VCaP (cell line): Measurements from ENCODE around the gene CR1.

Experiments
- H3K27ac ChIP-seq: fragments of 450-650 bp; 2 replicates; pipeline ENCODE4 v1.5.1; 2017
- TF ChIP-seq, protein P1 (sequence below): fragments of 450-650 bp; conservative IDR thresholded peaks from 2 replicates; pipeline ENCODE4 v1.5.1; 2017; ENCODE audit warnings: mild to moderate bottlenecking, moderate library complexity

CR1 gene

DNA sequence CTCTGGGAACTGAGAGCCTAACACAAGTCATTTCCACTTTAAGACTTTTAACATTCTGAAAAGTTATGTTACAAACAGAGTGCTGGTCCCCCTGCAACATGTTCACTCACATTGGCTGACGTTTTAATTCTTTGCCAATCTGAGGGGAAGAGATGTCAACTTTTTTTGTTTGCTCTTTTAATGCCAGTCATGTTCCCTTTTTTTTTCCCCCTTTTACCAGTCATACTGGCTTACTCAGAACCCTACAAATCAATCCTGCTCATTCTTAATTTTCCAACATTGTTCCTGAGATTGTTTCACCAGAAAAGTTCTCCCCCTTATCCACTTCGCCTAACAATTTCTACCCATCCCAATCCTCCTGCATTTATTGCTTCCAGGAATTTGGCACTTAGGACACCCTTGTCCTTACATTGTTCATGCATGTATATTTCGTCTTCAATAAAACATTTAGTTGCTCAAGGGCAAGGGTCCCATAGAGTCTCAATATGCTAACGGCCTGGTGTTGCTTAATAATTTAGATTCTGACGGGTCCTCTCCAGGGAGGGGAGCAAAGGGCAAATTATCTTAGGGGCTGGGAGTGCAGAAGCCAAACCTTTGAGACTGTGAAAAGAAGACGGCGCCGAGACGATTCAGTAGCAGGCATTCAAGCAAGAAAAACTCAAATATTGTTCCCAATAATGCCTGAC is 148.4 kb downstream of the CR1 start:
- H3K27ac ChIP-seq, result no peak overlapping the region
- TF ChIP-seq, protein P1, sequence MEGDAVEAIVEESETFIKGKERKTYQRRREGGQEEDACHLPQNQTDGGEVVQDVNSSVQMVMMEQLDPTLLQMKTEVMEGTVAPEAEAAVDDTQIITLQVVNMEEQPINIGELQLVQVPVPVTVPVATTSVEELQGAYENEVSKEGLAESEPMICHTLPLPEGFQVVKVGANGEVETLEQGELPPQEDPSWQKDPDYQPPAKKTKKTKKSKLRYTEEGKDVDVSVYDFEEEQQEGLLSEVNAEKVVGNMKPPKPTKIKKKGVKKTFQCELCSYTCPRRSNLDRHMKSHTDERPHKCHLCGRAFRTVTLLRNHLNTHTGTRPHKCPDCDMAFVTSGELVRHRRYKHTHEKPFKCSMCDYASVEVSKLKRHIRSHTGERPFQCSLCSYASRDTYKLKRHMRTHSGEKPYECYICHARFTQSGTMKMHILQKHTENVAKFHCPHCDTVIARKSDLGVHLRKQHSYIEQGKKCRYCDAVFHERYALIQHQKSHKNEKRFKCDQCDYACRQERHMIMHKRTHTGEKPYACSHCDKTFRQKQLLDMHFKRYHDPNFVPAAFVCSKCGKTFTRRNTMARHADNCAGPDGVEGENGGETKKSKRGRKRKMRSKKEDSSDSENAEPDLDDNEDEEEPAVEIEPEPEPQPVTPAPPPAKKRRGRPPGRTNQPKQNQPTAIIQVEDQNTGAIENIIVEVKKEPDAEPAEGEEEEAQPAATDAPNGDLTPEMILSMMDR, result no peak

DNA sequence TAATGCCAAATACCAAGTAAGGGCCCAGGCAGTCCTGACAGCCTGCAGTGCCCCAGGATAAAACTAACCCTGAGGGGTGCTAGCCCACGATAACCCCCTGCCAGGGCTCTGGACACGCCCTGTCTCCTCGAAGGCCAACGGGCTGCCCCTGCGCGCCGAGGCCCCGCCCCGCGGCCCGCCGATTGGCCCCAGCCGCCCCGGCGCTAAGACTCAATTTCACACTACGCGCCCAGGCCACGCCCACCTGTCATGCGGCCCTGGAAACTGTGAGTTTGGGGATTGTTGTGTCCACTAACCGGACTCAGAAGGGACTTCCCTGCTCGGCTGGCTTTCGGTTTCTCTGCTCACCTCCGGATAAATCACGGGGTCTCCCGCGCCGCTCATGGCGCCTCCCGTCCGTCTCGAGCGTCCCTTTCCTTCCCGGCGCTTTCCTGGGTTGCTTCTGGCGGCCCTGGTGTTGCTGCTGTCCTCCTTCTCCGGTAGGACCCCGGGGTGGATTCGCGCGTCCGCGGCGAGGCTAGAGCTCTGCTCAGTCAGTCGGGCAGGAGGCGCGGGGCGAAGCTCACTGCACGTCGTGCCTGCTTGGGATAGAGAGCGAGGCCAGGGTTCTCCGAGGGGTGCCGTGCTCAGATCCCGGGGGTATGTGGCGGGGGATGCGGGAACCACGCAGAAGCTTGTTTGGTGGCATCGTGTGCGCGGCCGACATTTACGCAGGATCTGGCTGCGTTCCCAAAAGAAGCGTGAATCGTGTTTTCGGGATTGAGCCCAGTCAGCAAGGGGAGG is 149.1 kb downstream of the CR1 start, which contains the start of gene CR1L:
CR1L (plus strand) TSS at position 282 of the 783 bp plus-strand sequence; CDS start at position 383, 101 bp downstream.
- no peak within 1 kb of the TSS for H3K27ac ChIP-seq
- TF ChIP-seq, protein P1, result no peak

DNA sequence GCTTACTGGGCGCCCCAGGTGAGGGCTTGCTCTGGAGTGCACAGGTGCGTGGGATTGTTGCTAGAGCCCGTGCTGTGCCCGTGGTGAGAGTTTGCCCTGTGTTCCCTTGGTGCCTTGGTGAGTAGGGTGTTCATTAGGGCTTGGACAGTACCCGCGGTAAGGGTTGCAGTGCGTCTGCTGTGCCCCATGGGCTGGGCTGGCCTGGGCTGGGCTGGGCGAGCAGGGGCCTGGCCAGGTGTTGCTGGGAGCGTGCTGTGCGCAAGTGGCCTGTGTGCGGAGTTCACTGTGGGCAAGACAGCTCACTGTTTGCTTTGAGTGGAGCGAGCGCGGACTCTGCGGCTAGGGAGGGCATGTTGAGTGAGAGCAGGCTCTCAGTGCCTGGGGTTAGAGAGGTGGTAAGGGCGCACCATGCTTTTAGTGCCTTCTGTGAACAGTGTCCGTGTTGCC is 149.7 kb downstream of the CR1 start:
- H3K27ac ChIP-seq, result no peak overlapping the region
- TF ChIP-seq, protein P1, result no peak

DNA sequence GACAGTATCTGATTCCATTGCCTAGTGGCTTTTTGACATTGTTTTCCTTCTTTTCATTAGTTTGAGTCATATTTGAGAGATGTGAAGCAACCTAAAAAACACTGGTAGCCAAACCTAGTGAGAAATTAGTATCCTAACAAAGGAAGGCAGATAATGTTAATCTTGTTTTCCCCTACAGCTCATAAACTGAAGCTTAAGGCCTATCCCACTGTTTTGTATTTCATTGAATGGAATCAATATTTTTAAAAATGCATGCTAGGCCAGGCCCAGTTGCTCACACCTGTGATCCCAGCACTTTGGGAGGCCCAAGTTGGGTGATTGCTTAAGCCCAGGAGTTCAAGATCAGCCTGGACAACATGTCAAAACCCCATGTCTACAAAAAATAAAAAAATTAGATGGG is 150.2 kb downstream of the CR1 start:
- H3K27ac ChIP-seq, result no peak overlapping the region
- TF ChIP-seq, protein P1, result no peak

DNA sequence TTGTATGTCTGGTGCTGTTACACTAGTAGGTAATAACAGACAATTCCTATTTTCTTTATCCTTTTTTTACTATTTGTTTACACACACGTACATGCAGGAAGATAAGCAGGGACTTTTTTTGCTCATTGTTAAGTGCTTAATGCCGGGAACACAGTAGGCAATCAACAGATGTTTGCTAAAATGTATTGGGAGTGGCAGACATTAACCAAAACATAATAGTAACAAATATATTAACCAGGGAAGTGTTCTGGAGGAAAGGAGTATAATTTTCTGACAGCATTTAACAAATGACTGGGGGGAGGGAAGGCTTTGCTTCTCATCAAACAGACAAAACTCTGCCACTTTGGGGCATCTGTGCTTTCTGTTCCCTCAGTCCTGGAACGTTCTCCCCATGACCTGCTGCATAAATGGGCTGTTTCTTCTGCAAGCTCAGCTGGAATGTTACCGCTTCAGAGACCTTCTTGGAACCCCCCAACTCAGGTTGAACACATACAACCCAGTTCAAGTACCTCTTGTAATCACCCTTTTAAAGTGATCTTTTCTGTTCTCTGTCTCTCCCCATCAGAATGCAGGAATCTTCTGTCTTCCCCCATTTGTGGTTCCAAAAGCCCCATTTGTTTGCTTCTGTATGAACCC is 151.1 kb downstream of the CR1 start:
- H3K27ac ChIP-seq, result no peak overlapping the region
- TF ChIP-seq, protein P1, result no peak

DNA sequence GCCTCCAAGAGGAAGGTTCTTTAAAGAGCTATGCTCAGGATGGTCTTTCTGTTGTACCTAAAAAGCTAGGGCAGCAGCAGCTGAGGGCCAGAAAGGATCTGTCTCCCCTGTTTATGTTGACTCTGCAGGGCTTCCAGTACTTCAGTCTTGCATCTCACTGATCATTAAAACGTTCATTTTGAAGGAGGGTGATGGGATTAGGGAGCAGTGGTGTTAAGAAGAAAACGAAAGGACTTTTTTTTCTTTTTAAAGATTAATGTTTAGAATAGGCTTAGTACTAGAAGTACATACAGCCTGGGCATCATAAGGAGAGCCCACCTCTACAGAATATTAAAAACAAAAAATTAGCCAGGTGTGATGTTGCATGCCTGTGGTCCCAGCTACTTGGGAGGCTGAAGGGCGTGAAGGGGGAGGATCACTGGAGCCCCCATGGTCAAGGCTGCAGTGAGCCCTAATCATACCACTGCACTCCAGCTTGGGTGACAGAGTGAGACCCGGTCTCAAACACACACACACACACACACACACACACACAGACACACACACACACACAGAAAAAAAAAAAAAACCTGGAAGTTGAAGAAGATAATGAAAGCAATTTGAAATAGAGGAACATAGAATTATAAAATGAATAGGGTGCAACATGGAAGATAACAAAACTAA is 151.8 kb downstream of the CR1 start:
- TF ChIP-seq, protein P1, result no peak
- H3K27ac ChIP-seq, result no peak overlapping the region
